GM19463 (cell line): Measurements from ENCODE around the gene PHETA1.
"Not testable (repeated sequence)": the region's sequence is repeated elsewhere in the genome, so short reads cannot be mapped to it uniquely, and the experiment has no call there.

ENCODE experiments used
- ATAC-seq: cut with Tn5 transposase; IDR thresholded peaks from one replicate; pipeline ENCODE4 v1.9.1; 2021; ENCODE audit warnings: mild to moderate bottlenecking, moderate library complexity; ENCODE audit not compliant: unreplicated experiment

Gene PHETA1

GRCh38 chr12:111352296-111352993 is 16.4 kb downstream of the PHETA1 start:
- no peak for ATAC-seq

- no peak for ATAC-seq
These were observed 17.9 kb downstream of the PHETA1 start for GRCh38 chr12:111351026-111351425.

- no peak for ATAC-seq
These were observed 19.0 kb downstream of the PHETA1 start for GRCh38 chr12:111349748-111350520.

GRCh38 chr12:111349101-111349747 is 19.7 kb downstream of the PHETA1 start:
- no peak for ATAC-seq

GRCh38 chr12:111347891-111348644 is 20.8 kb downstream of the PHETA1 start:
- ATAC-seq: no peak

- no peak for ATAC-seq
These were observed 24.5 kb downstream of the PHETA1 start for GRCh38 chr12:111344254-111344875.

GRCh38 chr12:111343181-111343580 is 25.7 kb downstream of the PHETA1 start:
- ATAC-seq: no peak

- no peak for ATAC-seq
These were observed 26.5 kb downstream of the PHETA1 start for GRCh38 chr12:111342376-111342775.

- ATAC-seq: no peak
These were observed 27.3 kb downstream of the PHETA1 start for GRCh38 chr12:111341426-111342065.

- not testable (repeated sequence) for ATAC-seq
These were observed 28.2 kb downstream of the PHETA1 start for GRCh38 chr12:111340680-111341079.

- ATAC-seq: no peak
These were observed 28.7 kb downstream of the PHETA1 start for GRCh38 chr12:111340231-111340630.

- no peak for ATAC-seq
These were observed 29.5 kb downstream of the PHETA1 start for GRCh38 chr12:111339321-111339938.

GRCh38 chr12:111338096-111338495 is 30.8 kb downstream of the PHETA1 start:
- no peak for ATAC-seq

- ATAC-seq: no peak
These were observed 31.5 kb downstream of the PHETA1 start for GRCh38 chr12:111337371-111337770.

GRCh38 chr12:111336411-111336810 is 32.5 kb downstream of the PHETA1 start:
- ATAC-seq: not testable (repeated sequence)

GRCh38 chr12:111335811-111336210 is 33.1 kb downstream of the PHETA1 start:
- no peak for ATAC-seq

GRCh38 chr12:111335301-111335700 is 33.6 kb downstream of the PHETA1 start:
- not testable (repeated sequence) for ATAC-seq

GRCh38 chr12:111334393-111334915 is 34.4 kb downstream of the PHETA1 start:
- ATAC-seq: no peak
